WTC11 (cell line): ENCODE results near the gene C4BPB. TPM values are rescaled to one million over a fixed set of nuclear protein-coding genes. Genes with fewer than 3 reads are reported as not detected.

Source experiments
- ATAC-seq: fragments of 200-7000 bp; cut with Tn5 transposase; 2 replicates; pipeline ENCODE4 v1.10.0; 2021; ENCODE audit warnings: mild to moderate bottlenecking, moderate library complexity
- CTCF ChIA-PET: fragments of 300-600 bp; sonication (Branson Sonifier 250); formaldehyde crosslinking; loops from one replicate; lab custom pipeline; 2021; ENCODE audit warnings: antibody characterized with exemption; lab: Charles Lee
- POLR2A ChIA-PET: fragments of 350-600 bp; sonication (Branson Sonifier 250); formaldehyde crosslinking; loops from one replicate; lab custom pipeline; 2021; ENCODE audit warnings: antibody characterized with exemption; lab: Charles Lee
- DNase-seq: peaks from one replicate; pipeline ENCODE4 v3.0.0; 2021; ENCODE audit warnings: low spot score
- H3K27ac Mint-ChIP-seq: 2 replicates; pipeline ENCODE4 v1.8.0; 2021; ENCODE audit warnings: mixed read lengths
- H3K27me3 Mint-ChIP-seq: 2 replicates; pipeline ENCODE4 v1.8.0; 2021; ENCODE audit warnings: low read depth, mild to moderate bottlenecking, moderate library complexity, mixed read lengths
- H3K36me3 Mint-ChIP-seq: 2 replicates; pipeline ENCODE4 v1.8.0; 2021; ENCODE audit warnings: mixed read lengths
- H3K4me1 Mint-ChIP-seq: 2 replicates; pipeline ENCODE4 v1.8.0; 2022; ENCODE audit warnings: mixed read lengths
- H3K4me3 Mint-ChIP-seq: 2 replicates; pipeline ENCODE4 v1.8.0; 2021; ENCODE audit warnings: mild to moderate bottlenecking, moderate library complexity, mixed read lengths
- H3K9me3 Mint-ChIP-seq: 2 replicates; pipeline ENCODE4 v1.8.0; 2021; ENCODE audit warnings: mixed read lengths
- ARID4B ChIP-seq: sonication (generic); formaldehyde crosslinking; IDR thresholded peaks from 2 replicates; pipeline ENCODE4 v1.8.0; 2023; ENCODE audit warnings: missing genetic modification reagents, mild to moderate bottlenecking, borderline replicate concordance
- FOXP1 ChIP-seq: sonication (generic); formaldehyde crosslinking; IDR thresholded peaks from 2 replicates; pipeline ENCODE4 v1.8.0; 2022; ENCODE audit warnings: missing genetic modification reagents, mild to moderate bottlenecking, moderate library complexity, borderline replicate concordance
- FOXP4 ChIP-seq: sonication (generic); formaldehyde crosslinking; IDR thresholded peaks from 2 replicates; pipeline ENCODE4 v1.8.0; 2022; ENCODE audit warnings: mild to moderate bottlenecking, missing genetic modification reagents
- JAZF1 ChIP-seq: fragments of 250-450 bp; sonication (Bioruptor Pico); IDR thresholded peaks from 2 replicates; pipeline ENCODE4 v1.9.0; 2021; ENCODE audit warnings: moderate library complexity, mild to moderate bottlenecking, inconsistent platforms
- KAT7 ChIP-seq: sonication (generic); formaldehyde crosslinking; IDR thresholded peaks from 2 replicates; pipeline ENCODE4 v1.8.1; 2023; ENCODE audit warnings: missing genetic modification reagents, mild to moderate bottlenecking, borderline replicate concordance
- MAX ChIP-seq: sonication (generic); formaldehyde crosslinking; IDR thresholded peaks from 2 replicates; pipeline ENCODE4 v1.8.0; 2022; ENCODE audit warnings: mild to moderate bottlenecking, missing genetic modification reagents
- MXD4 ChIP-seq: fragments of 250-450 bp; sonication (Bioruptor Pico); IDR thresholded peaks from 2 replicates; pipeline ENCODE4 v1.8.0; 2021; ENCODE audit warnings: mild to moderate bottlenecking, moderate library complexity, borderline replicate concordance
- NR1H2 ChIP-seq: sonication (generic); formaldehyde crosslinking; IDR thresholded peaks from 2 replicates; pipeline ENCODE4 v1.9.0; 2021; ENCODE audit warnings: mild to moderate bottlenecking, moderate library complexity, missing genetic modification reagents
- NR2C2 ChIP-seq: sonication (generic); formaldehyde crosslinking; IDR thresholded peaks from 2 replicates; pipeline ENCODE4 v1.8.0; 2022; ENCODE audit warnings: mild to moderate bottlenecking, missing genetic modification reagents
- ZBTB21 ChIP-seq: sonication (generic); formaldehyde crosslinking; IDR thresholded peaks from 2 replicates; pipeline ENCODE4 v1.8.1; 2023; ENCODE audit warnings: mild to moderate bottlenecking, missing genetic modification reagents, borderline replicate concordance
- ZNF416 ChIP-seq: fragments of 250-450 bp; sonication (Bioruptor Pico); IDR thresholded peaks from 2 replicates; pipeline ENCODE4 v1.9.0; 2021; ENCODE audit warnings: mild to moderate bottlenecking, inconsistent platforms
- ZNF425 ChIP-seq: fragments of 250-450 bp; sonication (Bioruptor Pico); conservative IDR thresholded peaks from 2 replicates; pipeline ENCODE4 v1.9.0; 2021; ENCODE audit warnings: mild to moderate bottlenecking
- ZSCAN18 ChIP-seq: fragments of 250-450 bp; sonication (Bioruptor Pico); IDR thresholded peaks from 2 replicates; pipeline ENCODE4 v2.1.2; 2022; ENCODE audit warnings: mild to moderate bottlenecking, moderate library complexity
- total RNA-seq: library from RNA; stranded (reverse); gene quantifications from 3 replicates; pipeline ENCODE4 v1.2.3, GENCODE V29; 2021
- TF ChIP-seq, protein P1 (sequence below): sonication (generic); formaldehyde crosslinking; IDR thresholded peaks from 2 replicates; pipeline ENCODE4 v1.8.1; 2022; ENCODE audit warnings: low read depth, mild to moderate bottlenecking, moderate library complexity, missing genetic modification reagents, borderline replicate concordance
- TF ChIP-seq, protein P2 (sequence below): sonication (generic); formaldehyde crosslinking; IDR thresholded peaks from 2 replicates; pipeline ENCODE4 v1.8.1; 2023; ENCODE audit warnings: mild to moderate bottlenecking, moderate library complexity, missing genetic modification reagents
- TF ChIP-seq, protein P3 (sequence below): fragments of 250-450 bp; sonication (Bioruptor Pico); IDR thresholded peaks from 2 replicates; pipeline ENCODE4 v1.8.0; 2021; ENCODE audit warnings: mild to moderate bottlenecking
- TF ChIP-seq, protein P4 (sequence below): sonication (generic); formaldehyde crosslinking; IDR thresholded peaks from 2 replicates; pipeline ENCODE4 v1.8.1; 2022; ENCODE audit warnings: mild to moderate bottlenecking, missing genetic modification reagents, moderate library complexity, borderline replicate concordance

Gene C4BPB
- total RNA-seq, 1 experiment from 2014 or later = 0.26 TPM

DNA sequence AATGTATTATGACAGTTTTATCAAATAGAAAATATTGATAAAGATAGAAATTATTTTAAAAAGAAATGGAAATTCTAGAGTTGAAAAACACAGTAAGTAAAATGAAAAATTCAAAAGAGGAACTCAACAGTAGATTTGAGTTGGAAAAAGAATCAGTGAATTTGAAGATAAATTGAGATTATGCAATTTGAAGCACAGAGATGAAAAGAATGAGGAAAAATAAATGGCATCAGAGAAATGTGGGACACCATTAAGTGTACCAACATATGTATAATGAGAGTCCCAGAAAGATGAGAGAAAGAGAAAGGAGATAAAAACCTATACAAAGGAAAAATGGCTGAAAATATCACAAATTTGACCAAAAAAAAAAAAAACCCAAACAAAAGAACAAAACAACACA is 40.4 kb downstream of the C4BPB start:
- H3K4me1 Mint-ChIP-seq = peaks cover 5% of the 10 kb centered on the region
- DNase-seq = no peak
- H3K27ac Mint-ChIP-seq = no peak overlapping the region
- H3K27me3 Mint-ChIP-seq = no peaks in the 10 kb centered on the region; the same call in 1 of the 2 replicates
- peaks cover 24% of the 10 kb centered on the region for H3K36me3 Mint-ChIP-seq
- TF ChIP-seq ARID4B (CRISPR knock-in tag) (no peak), FOXP1 (CRISPR knock-in tag) (no peak), ZNF425 (CRISPR knock-in tag) (no peak), NR1H2 (CRISPR knock-in tag) (no peak), ZNF416 (CRISPR knock-in tag) (no peak), JAZF1 (CRISPR knock-in tag) (no peak), KAT7 (CRISPR knock-in tag) (no peak), FOXP4 (CRISPR knock-in tag) (no peak), MAX (no peak)
- TF ChIP-seq, protein P1, sequence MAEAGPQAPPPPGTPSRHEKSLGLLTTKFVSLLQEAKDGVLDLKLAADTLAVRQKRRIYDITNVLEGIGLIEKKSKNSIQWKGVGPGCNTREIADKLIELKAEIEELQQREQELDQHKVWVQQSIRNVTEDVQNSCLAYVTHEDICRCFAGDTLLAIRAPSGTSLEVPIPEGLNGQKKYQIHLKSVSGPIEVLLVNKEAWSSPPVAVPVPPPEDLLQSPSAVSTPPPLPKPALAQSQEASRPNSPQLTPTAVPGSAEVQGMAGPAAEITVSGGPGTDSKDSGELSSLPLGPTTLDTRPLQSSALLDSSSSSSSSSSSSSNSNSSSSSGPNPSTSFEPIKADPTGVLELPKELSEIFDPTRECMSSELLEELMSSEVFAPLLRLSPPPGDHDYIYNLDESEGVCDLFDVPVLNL (CRISPR knock-in tag) = no peak
- TF ChIP-seq, protein P2, sequence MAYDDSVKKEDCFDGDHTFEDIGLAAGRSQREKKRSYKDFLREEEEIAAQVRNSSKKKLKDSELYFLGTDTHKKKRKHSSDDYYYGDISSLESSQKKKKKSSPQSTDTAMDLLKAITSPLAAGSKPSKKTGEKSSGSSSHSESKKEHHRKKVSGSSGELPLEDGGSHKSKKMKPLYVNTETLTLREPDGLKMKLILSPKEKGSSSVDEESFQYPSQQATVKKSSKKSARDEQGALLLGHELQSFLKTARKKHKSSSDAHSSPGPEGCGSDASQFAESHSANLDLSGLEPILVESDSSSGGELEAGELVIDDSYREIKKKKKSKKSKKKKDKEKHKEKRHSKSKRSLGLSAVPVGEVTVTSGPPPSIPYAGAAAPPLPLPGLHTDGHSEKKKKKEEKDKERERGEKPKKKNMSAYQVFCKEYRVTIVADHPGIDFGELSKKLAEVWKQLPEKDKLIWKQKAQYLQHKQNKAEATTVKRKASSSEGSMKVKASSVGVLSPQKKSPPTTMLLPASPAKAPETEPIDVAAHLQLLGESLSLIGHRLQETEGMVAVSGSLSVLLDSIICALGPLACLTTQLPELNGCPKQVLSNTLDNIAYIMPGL = no peak
- TF ChIP-seq, all 79 proteins: peak for 0
- H3K4me3 Mint-ChIP-seq = no peak overlapping the region
- ATAC-seq = no peak
- POLR2A ChIA-PET = no interaction called here
- CTCF ChIA-PET = no interaction called here
- peaks cover 45% of the 10 kb centered on the region for H3K9me3 Mint-ChIP-seq

DNA sequence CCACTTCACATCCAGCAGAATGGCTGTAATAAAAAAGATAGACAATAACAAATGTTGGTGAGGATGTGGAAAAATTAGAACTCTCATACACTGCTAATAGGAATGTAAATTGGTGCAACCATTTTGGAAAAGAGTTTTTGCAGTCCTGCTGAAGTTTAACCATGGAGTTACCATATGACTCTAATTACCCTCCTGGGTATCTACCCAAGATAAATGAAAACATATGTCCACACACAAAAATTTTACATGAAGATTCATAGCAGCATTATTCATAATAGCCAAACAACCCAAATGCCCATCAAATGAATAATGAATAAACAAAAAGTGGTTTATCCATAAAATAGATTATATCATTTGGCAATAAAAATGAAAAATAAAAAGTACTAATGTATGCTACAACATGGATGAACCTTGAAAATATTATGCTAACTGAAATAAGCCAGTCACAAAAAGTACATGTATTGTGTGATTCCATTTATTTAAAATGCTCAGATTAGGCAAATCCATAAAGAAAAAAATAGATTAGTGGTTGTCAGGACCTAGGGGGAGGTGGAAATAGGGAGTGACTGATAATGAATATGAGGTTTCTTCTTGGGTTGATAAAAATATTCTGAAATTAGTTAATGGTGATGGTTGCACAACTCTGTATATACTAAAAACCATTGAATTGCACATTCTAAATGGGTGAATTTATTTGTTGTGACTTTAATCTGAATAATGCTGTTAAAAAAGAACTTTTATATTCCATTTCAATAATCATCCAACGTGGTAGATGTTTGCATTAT is 41.8 kb downstream of the C4BPB start:
- Mint-ChIP-seq H3K4me3 (no peak overlapping the region), H3K27ac (no peak overlapping the region), H3K4me1 (peaks cover 5% of the 10 kb centered on the region), H3K36me3 (peaks cover 24% of the 10 kb centered on the region), H3K9me3 (peaks cover 40% of the 10 kb centered on the region), H3K27me3 (no peaks in the 10 kb centered on the region; the same call in 1 of the 2 replicates)
- ChIA-PET POLR2A (no interaction called here), CTCF (no interaction called here)
- DNase-seq (no peak), ATAC-seq (no peak)
- TF ChIP-seq, protein P3, sequence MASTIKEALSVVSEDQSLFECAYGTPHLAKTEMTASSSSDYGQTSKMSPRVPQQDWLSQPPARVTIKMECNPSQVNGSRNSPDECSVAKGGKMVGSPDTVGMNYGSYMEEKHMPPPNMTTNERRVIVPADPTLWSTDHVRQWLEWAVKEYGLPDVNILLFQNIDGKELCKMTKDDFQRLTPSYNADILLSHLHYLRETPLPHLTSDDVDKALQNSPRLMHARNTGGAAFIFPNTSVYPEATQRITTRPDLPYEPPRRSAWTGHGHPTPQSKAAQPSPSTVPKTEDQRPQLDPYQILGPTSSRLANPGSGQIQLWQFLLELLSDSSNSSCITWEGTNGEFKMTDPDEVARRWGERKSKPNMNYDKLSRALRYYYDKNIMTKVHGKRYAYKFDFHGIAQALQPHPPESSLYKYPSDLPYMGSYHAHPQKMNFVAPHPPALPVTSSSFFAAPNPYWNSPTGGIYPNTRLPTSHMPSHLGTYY (CRISPR knock-in tag) = no peak
- TF ChIP-seq ZSCAN18 (CRISPR knock-in tag) (no peak), ZBTB21 (CRISPR knock-in tag) (no peak), MXD4 (CRISPR knock-in tag) (no peak), NR2C2 (CRISPR knock-in tag) (no peak)
- TF ChIP-seq, protein P4, sequence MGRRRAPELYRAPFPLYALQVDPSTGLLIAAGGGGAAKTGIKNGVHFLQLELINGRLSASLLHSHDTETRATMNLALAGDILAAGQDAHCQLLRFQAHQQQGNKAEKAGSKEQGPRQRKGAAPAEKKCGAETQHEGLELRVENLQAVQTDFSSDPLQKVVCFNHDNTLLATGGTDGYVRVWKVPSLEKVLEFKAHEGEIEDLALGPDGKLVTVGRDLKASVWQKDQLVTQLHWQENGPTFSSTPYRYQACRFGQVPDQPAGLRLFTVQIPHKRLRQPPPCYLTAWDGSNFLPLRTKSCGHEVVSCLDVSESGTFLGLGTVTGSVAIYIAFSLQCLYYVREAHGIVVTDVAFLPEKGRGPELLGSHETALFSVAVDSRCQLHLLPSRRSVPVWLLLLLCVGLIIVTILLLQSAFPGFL (CRISPR knock-in tag) = no peak
